ENCODE measurements around the gene TNNC2.
"Not testable (repeated sequence)": the region's sequence is repeated elsewhere in the genome, so short reads cannot be mapped to it uniquely, and the experiment has no call there.

The TNNC2 gene
- long read RNA-seq, donor 1 = 0 reads
- long read RNA-seq, donor 2 = 0 reads
- long read RNA-seq, donor 3 = 0 reads
- long read RNA-seq, donor 4 = 0 reads
- long read RNA-seq, donor 5 = 0 reads
- long read RNA-seq, donor 6 = 0 reads
- long read RNA-seq, donor 7, transcript TNNC2-201 (6 exons, 710 nt) = major isoform, 15 of 23 reads
- long read RNA-seq, donor 7, partial matches to known transcripts = 8 of 23 reads
- long read RNA-seq, donor 7, other reads (novel, unspliced or antisense) = 0 of 23 reads
- long read RNA-seq, donor 8 = 0 reads

- DNase-seq = no peak
These were observed at the start of gene TNNC2 for GRCh38 chr20:45827030-45827652. Gene TNNC2 (minus strand): TSS chr20:45827312. CDS start chr20:45827248, 64 bp downstream.

GRCh38 chr20:45874576-45874975 is 47.5 kb upstream of the TNNC2 start:
- DNase-seq = no peak

GRCh38 chr20:45874104-45874481 is 47.0 kb upstream of the TNNC2 start:
- not testable (repeated sequence) for DNase-seq

- no peak for DNase-seq
These were observed 46.4 kb upstream of the TNNC2 start for GRCh38 chr20:45873409-45874103.

GRCh38 chr20:45872626-45873025 is 45.5 kb upstream of the TNNC2 start:
- DNase-seq = no peak

GRCh38 chr20:45867819-45868176 is 40.7 kb upstream of the TNNC2 start:
- DNase-seq = no peak

GRCh38 chr20:45867136-45867818 is 40.2 kb upstream of the TNNC2 start:
- no peak for DNase-seq

- no peak for DNase-seq
These were observed 39.3 kb upstream of the TNNC2 start for GRCh38 chr20:45866454-45866853.

GRCh38 chr20:45863543-45864470 is 36.7 kb upstream of the TNNC2 start:
- no peak for DNase-seq

GRCh38 chr20:45861221-45862075 is 34.3 kb upstream of the TNNC2 start:
- no peak for DNase-seq

- DNase-seq = no peak
These were observed 33.6 kb upstream of the TNNC2 start for GRCh38 chr20:45860560-45861220.

GRCh38 chr20:45859916-45860315 is 32.8 kb upstream of the TNNC2 start:
- DNase-seq = no peak

GRCh38 chr20:45857882-45858216 is 30.7 kb upstream of the TNNC2 start:
- DNase-seq = no peak

GRCh38 chr20:45857114-45857881 is 30.2 kb upstream of the TNNC2 start, which contains the start of the genes ACOT8 and ZSWIM3:
Gene ACOT8 (minus strand): TSS chr20:45857392. CDS start chr20:45857315, 77 bp downstream.
Gene ZSWIM3 (plus strand): TSS chr20:45857614. CDS start chr20:45857826, 212 bp downstream.
- peak; percentile 88 for DNase-seq

- DNase-seq = no peak
These were observed 26.4 kb upstream of the TNNC2 start for GRCh38 chr20:45853484-45853883.

GRCh38 chr20:45852326-45852725 is 25.2 kb upstream of the TNNC2 start:
- no peak for DNase-seq

- no peak for DNase-seq
These were observed 24.4 kb upstream of the TNNC2 start for GRCh38 chr20:45851501-45851900.

GRCh38 chr20:45850926-45851325 is 23.8 kb upstream of the TNNC2 start:
- no peak for DNase-seq

- no peak for DNase-seq
These were observed 23.1 kb upstream of the TNNC2 start for GRCh38 chr20:45850238-45850637.
